Stimulated activated CD4-positive, alpha-beta T cell treated with anti-CD3 and anti-CD28 coated beads, TNF-alpha, amount 100 ng/mL, for 48 hours (primary cell): Measurements from ENCODE around the gene IRF3.

Experiments
- DNase-seq, 3 donors: peaks; one replicate each; pipeline ENCODE4 v3.0.0-alpha.2; 2020; ENCODE audit warnings: low read depth in 3 of 3

Gene IRF3

GRCh38 chr19:49687566-49688316, 22.1 kb upstream of the IRF3 start:
- no peak for DNase-seq

- DNase-seq = no peak
These were observed 21.5 kb upstream of the IRF3 start for GRCh38 chr19:49687150-49687549.

GRCh38 chr19:49686503-49687088, 20.9 kb upstream of the IRF3 start:
- DNase-seq = no peak

- no peak for DNase-seq
These were observed 20.2 kb upstream of the IRF3 start for GRCh38 chr19:49685845-49686332.

GRCh38 chr19:49684983-49685553, 19.4 kb upstream of the IRF3 start:
- no peak for DNase-seq

- no peak for DNase-seq
These were observed 18.8 kb upstream of the IRF3 start for GRCh38 chr19:49684251-49684982.

GRCh38 chr19:49683814-49684250, 18.2 kb upstream of the IRF3 start:
- DNase-seq = no peak

- DNase-seq = no peak
These were observed 16.6 kb upstream of the IRF3 start for GRCh38 chr19:49682274-49682673.

GRCh38 chr19:49681830-49682229, 16.2 kb upstream of the IRF3 start:
- DNase-seq = no peak

- DNase-seq = peak; percentile 87 to 95 (median 93)
These were observed 15.0 kb upstream of the IRF3 start for GRCh38 chr19:49680421-49681351.

- no peak for DNase-seq
These were observed 14.2 kb upstream of the IRF3 start for GRCh38 chr19:49679771-49680413.

GRCh38 chr19:49678985-49679770, 13.5 kb upstream of the IRF3 start:
- no peak for DNase-seq

GRCh38 chr19:49677901-49678674, 12.4 kb upstream of the IRF3 start:
- DNase-seq = peak; percentile 65 to 69 (median 69)

GRCh38 chr19:49677231-49677900, 11.7 kb upstream of the IRF3 start, which contains the start of gene PRMT1:
PRMT1 (plus strand) TSS chr19:49677271; CDS start chr19:49677281, 10 bp downstream.
- peak in 1 of 3 donors; percentile 36 for DNase-seq

- peak; percentile 97 to 99 (median 97) for DNase-seq
These were observed 11.2 kb upstream of the IRF3 start for GRCh38 chr19:49676784-49677230.

GRCh38 chr19:49676136-49676783, 10.6 kb upstream of the IRF3 start:
- peak in 2 of 3 donors; percentile 57 to 73 for DNase-seq

GRCh38 chr19:49672131-49672919, 6.7 kb upstream of the IRF3 start:
- DNase-seq = peak; percentile 60 to 74 (median 64)
